Activated CD8-positive, alpha-beta memory T cell treated with anti-CD3 and anti-CD28 coated beads, Interleukin-2, amount 10 ng/mL, durations not matched to agents 7 days and 5 days (primary cell): ENCODE results near the gene NKIRAS1. TPM values are rescaled to one million over a fixed set of nuclear protein-coding genes. Genes with fewer than 3 reads are reported as not detected.

Experiments
- ATAC-seq: fragments of 150-1000 bp; cut with Tn5 transposase; one replicate; pipeline ENCODE4 v1.10.0; 2021; ENCODE audit warnings: moderate library complexity
- CTCF ChIA-PET: fragments of 350-600 bp; sonication (Branson Sonifier 250); formaldehyde crosslinking; loops from one replicate; lab custom pipeline; 2021; ENCODE audit warnings: antibody characterized with exemption; lab: Charles Lee
- DNase-seq: peaks from one replicate; pipeline ENCODE4 v3.0.0-alpha.2; 2020
- H3K27ac Mint-ChIP-seq: one replicate; pipeline ENCODE4 v1.8.0; 2021; ENCODE audit warnings: mild to moderate bottlenecking, mixed read lengths
- H3K27me3 Mint-ChIP-seq: one replicate; pipeline ENCODE4 v1.8.0; 2021; ENCODE audit warnings: mixed read lengths
- H3K36me3 Mint-ChIP-seq: one replicate; pipeline ENCODE4 v1.8.0; 2021; ENCODE audit warnings: mild to moderate bottlenecking, mixed read lengths
- H3K4me1 Mint-ChIP-seq: one replicate; pipeline ENCODE4 v1.8.0; 2021; ENCODE audit warnings: mixed read lengths
- H3K4me3 Mint-ChIP-seq: one replicate; pipeline ENCODE4 v1.8.0; 2021; ENCODE audit warnings: mild to moderate bottlenecking, moderate library complexity, mixed read lengths
- H3K9me3 Mint-ChIP-seq: one replicate; pipeline ENCODE4 v1.8.0; 2022; ENCODE audit warnings: low read depth, mixed read lengths
- total RNA-seq, 2 experiments: library from RNA; stranded (reverse); gene quantifications; one replicate each; pipeline ENCODE4 v1.2.3, GENCODE V29; 2021

The NKIRAS1 gene
- total RNA-seq, 2 experiments from 2014 or later, result 3.4 to 3.8 TPM

GRCh38 chr3:23948761-23949160 is 32.0 kb upstream of the NKIRAS1 start:
- no peaks in the 10 kb centered on the region for H3K9me3 Mint-ChIP-seq
- CTCF ChIA-PET, result interaction anchor here (1.6 kb wide), 1 partner anchor 9 kb away, joined by 4 read pairs; no protein-coding TSS in a partner anchor
- H3K27me3 Mint-ChIP-seq, result peaks cover 9% of the 10 kb centered on the region
- H3K36me3 Mint-ChIP-seq, result peaks cover 3% of the 10 kb centered on the region
- H3K4me3 Mint-ChIP-seq, result no peak overlapping the region
- no peak overlapping the region for H3K27ac Mint-ChIP-seq
- no peak for DNase-seq
- ATAC-seq, result no peak
- peaks cover 37% of the 10 kb centered on the region for H3K4me1 Mint-ChIP-seq

GRCh38 chr3:23945913-23946687 is 29.3 kb upstream of the NKIRAS1 start:
- ATAC-seq, result peak; percentile 82
- Mint-ChIP-seq H3K27me3 (peaks cover 23% of the 10 kb centered on the region), H3K36me3 (peaks cover 3% of the 10 kb centered on the region), H3K4me3 (peak overlapping the region; percentile 80), H3K4me1 (peaks cover 28% of the 10 kb centered on the region), H3K27ac (peak overlapping the region; percentile 84), H3K9me3 (no peaks in the 10 kb centered on the region)
- peak; percentile 96 for DNase-seq
- CTCF ChIA-PET, result interaction anchor here (1.1 to 1.5 kb wide), 4 partner anchors 9 to 29 kb away, joined by 3 to 5 read pairs (median 4); partner anchors contain the start of genes NKIRAS1 and RPL15

GRCh38 chr3:23945663-23945912 is 28.8 kb upstream of the NKIRAS1 start:
- Mint-ChIP-seq H3K9me3 (no peaks in the 10 kb centered on the region), H3K4me3 (no peak overlapping the region), H3K36me3 (peaks cover 3% of the 10 kb centered on the region), H3K27ac (no peak overlapping the region), H3K4me1 (peaks cover 27% of the 10 kb centered on the region), H3K27me3 (peaks cover 28% of the 10 kb centered on the region)
- CTCF ChIA-PET, result interaction anchor here (1.1 kb wide), 1 partner anchor 12 kb away, joined by 4 read pairs; no protein-coding TSS in a partner anchor
- DNase-seq, result no peak
- ATAC-seq, result no peak

GRCh38 chr3:23944861-23945662 is 28.3 kb upstream of the NKIRAS1 start, which contains the start of gene NR1D2:
NR1D2 (plus strand) TSS chr3:23945286; CDS start chr3:23945579, 293 bp downstream.
- CTCF ChIA-PET, result interaction anchor here (1.4 kb wide), 1 partner anchor 55 kb away, joined by 3 read pairs; no protein-coding TSS in a partner anchor
- H3K4me3 Mint-ChIP-seq, result peak within 1 kb of the TSS; percentile 80
- H3K36me3 Mint-ChIP-seq, result peaks cover 3% of the 10 kb centered on the region
- no peaks in the 10 kb centered on the region for H3K9me3 Mint-ChIP-seq
- ATAC-seq (peak; percentile 61), DNase-seq (peak; percentile 82)
- peaks cover 28% of the 10 kb centered on the region for H3K27me3 Mint-ChIP-seq
- H3K27ac Mint-ChIP-seq, result peak within 1 kb of the TSS; percentile 84
- peaks cover 23% of the 10 kb centered on the region for H3K4me1 Mint-ChIP-seq

- Mint-ChIP-seq H3K27me3 (peaks cover 28% of the 10 kb centered on the region), H3K27ac (peak overlapping the region; percentile 16), H3K4me3 (peak overlapping the region; percentile 76), H3K4me1 (peaks cover 14% of the 10 kb centered on the region), H3K36me3 (peaks cover 3% of the 10 kb centered on the region), H3K9me3 (no peaks in the 10 kb centered on the region)
- DNase-seq, result no peak
- no peak for ATAC-seq
- CTCF ChIA-PET, result interaction anchor here (1.3 to 1.7 kb wide), 3 partner anchors 18 to 55 kb away, joined by 3 to 10 read pairs (median 3); partner anchors contain the start of genes NKIRAS1 and RPL15
Observed at GRCh38 chr3:23944007-23944783, 27.4 kb upstream of the NKIRAS1 start.

GRCh38 chr3:23942546-23942945 is 25.8 kb upstream of the NKIRAS1 start:
- peaks cover 28% of the 10 kb centered on the region for H3K27me3 Mint-ChIP-seq
- ATAC-seq (no peak), DNase-seq (no peak)
- H3K4me1 Mint-ChIP-seq, result peaks cover 14% of the 10 kb centered on the region
- CTCF ChIA-PET, result no interaction called here
- no peak overlapping the region for H3K27ac Mint-ChIP-seq
- H3K36me3 Mint-ChIP-seq, result peaks cover 3% of the 10 kb centered on the region
- H3K4me3 Mint-ChIP-seq, result no peak overlapping the region
- H3K9me3 Mint-ChIP-seq, result no peaks in the 10 kb centered on the region

GRCh38 chr3:23941440-23941839 is 24.6 kb upstream of the NKIRAS1 start:
- CTCF ChIA-PET, result no interaction called here

GRCh38 chr3:23940775-23941174 is 24.0 kb upstream of the NKIRAS1 start:
- CTCF ChIA-PET, result no interaction called here

More at GRCh38 chr3:23941440-23941839, 24.6 kb upstream of the NKIRAS1 start:
- DNase-seq, result no peak
- peaks cover 36% of the 10 kb centered on the region for H3K27me3 Mint-ChIP-seq
- H3K4me3 Mint-ChIP-seq, result no peak overlapping the region
- no peaks in the 10 kb centered on the region for H3K9me3 Mint-ChIP-seq
- H3K27ac Mint-ChIP-seq, result no peak overlapping the region
- no peak for ATAC-seq
- peaks cover 1% of the 10 kb centered on the region for H3K36me3 Mint-ChIP-seq
- H3K4me1 Mint-ChIP-seq, result peaks cover 9% of the 10 kb centered on the region

GRCh38 chr3:23938688-23939087 is 21.9 kb upstream of the NKIRAS1 start:
- no peak overlapping the region for H3K4me3 Mint-ChIP-seq
- CTCF ChIA-PET, result no interaction called here

More at GRCh38 chr3:23940775-23941174, 24.0 kb upstream of the NKIRAS1 start:
- no peak overlapping the region for H3K4me3 Mint-ChIP-seq
- peaks cover 1% of the 10 kb centered on the region for H3K36me3 Mint-ChIP-seq
- H3K4me1 Mint-ChIP-seq, result peaks cover 8% of the 10 kb centered on the region
- no peaks in the 10 kb centered on the region for H3K9me3 Mint-ChIP-seq
- DNase-seq (no peak), ATAC-seq (no peak)
- no peak overlapping the region for H3K27ac Mint-ChIP-seq
- H3K27me3 Mint-ChIP-seq, result peaks cover 36% of the 10 kb centered on the region

GRCh38 chr3:23937296-23937695 is 20.5 kb upstream of the NKIRAS1 start:
- H3K4me1 Mint-ChIP-seq, result no peaks in the 10 kb centered on the region
- CTCF ChIA-PET, result no interaction called here
- H3K27ac Mint-ChIP-seq, result no peak overlapping the region
- no peak for DNase-seq
- H3K27me3 Mint-ChIP-seq, result peaks cover 15% of the 10 kb centered on the region
- no peaks in the 10 kb centered on the region for H3K36me3 Mint-ChIP-seq
- no peak overlapping the region for H3K4me3 Mint-ChIP-seq
- no peaks in the 10 kb centered on the region for H3K9me3 Mint-ChIP-seq
- no peak for ATAC-seq

More at GRCh38 chr3:23938688-23939087, 21.9 kb upstream of the NKIRAS1 start:
- ATAC-seq, result no peak
- peaks cover 27% of the 10 kb centered on the region for H3K27me3 Mint-ChIP-seq
- no peak for DNase-seq
- H3K27ac Mint-ChIP-seq, result no peak overlapping the region
- H3K9me3 Mint-ChIP-seq, result no peaks in the 10 kb centered on the region
- no peaks in the 10 kb centered on the region for H3K4me1 Mint-ChIP-seq
- H3K36me3 Mint-ChIP-seq, result no peaks in the 10 kb centered on the region

GRCh38 chr3:23934253-23934652 is 17.5 kb upstream of the NKIRAS1 start:
- DNase-seq, result no peak
- Mint-ChIP-seq H3K36me3 (no peaks in the 10 kb centered on the region), H3K27me3 (peaks cover 12% of the 10 kb centered on the region), H3K4me1 (peaks cover 7% of the 10 kb centered on the region), H3K27ac (no peak overlapping the region), H3K9me3 (no peaks in the 10 kb centered on the region), H3K4me3 (no peak overlapping the region)
- CTCF ChIA-PET, result no interaction called here
- ATAC-seq, result no peak

GRCh38 chr3:23932571-23932970 is 15.8 kb upstream of the NKIRAS1 start:
- no peak for DNase-seq
- H3K9me3 Mint-ChIP-seq, result no peaks in the 10 kb centered on the region
- ATAC-seq, result no peak
- H3K4me1 Mint-ChIP-seq, result peaks cover 7% of the 10 kb centered on the region
- H3K4me3 Mint-ChIP-seq, result no peak overlapping the region
- no peaks in the 10 kb centered on the region for H3K36me3 Mint-ChIP-seq
- CTCF ChIA-PET, result no interaction called here
- no peak overlapping the region for H3K27ac Mint-ChIP-seq
- H3K27me3 Mint-ChIP-seq, result peaks cover 12% of the 10 kb centered on the region

- no peak for DNase-seq
- Mint-ChIP-seq H3K9me3 (no peaks in the 10 kb centered on the region), H3K27ac (no peak overlapping the region), H3K4me3 (no peak overlapping the region), H3K27me3 (peaks cover 3% of the 10 kb centered on the region), H3K4me1 (peaks cover 7% of the 10 kb centered on the region), H3K36me3 (no peaks in the 10 kb centered on the region)
- no peak for ATAC-seq
- CTCF ChIA-PET, result no interaction called here
Observed at GRCh38 chr3:23931597-23931996, 14.8 kb upstream of the NKIRAS1 start.
